ENCODE results near the gene MGRN1. TPM values are rescaled to one million over a fixed set of nuclear protein-coding genes. Genes with fewer than 3 reads are reported as not detected.
A peak's percentile ranks its signal among the peaks of the same experiment; 100 is the strongest.

The MGRN1 gene
- polyA plus RNA-seq, 3 donors = 3.7 to 48.2 (median 4.7) TPM

DNA sequence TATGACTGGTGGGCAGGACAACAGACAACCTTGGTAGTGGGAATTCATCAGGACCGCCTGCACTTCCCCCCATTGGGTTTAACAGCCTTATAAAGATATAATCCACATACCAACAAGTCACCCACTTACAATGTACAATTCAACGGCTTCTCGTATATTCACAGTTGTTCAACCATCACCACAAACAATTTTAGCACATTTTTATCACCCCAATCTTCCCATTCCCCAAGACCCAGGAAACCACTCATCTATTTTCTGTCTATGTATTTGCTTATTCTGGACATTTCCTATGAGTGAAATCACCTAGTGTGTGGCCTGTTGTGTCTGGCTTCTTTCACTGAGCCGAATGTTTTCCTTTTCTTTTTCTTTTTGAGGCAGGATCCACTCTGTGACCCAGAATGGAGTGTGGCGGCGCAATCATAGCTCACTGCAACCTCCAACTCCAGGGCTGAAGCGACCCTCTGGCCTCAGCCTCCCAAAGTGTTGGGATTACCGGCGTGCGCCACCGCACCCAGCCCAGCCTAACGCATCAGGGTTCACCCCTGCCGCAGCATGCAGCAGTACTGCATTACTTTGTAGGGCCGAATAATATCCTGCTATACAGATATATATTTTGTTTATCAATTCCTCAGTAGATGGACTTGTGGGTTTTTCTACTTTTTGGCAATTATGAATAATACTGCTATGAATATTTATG, 98.6 kb downstream of the MGRN1 start:
- Histone ChIP-seq H3K27me3 (ENCODE audit: control insufficient read depth in 2 of 2, insufficient read depth in 2 of 2, low read length in 2 of 2) (no peaks in the 10 kb centered on the region), H3K9me3 (replicated peaks in 1 of 2; ENCODE audit: control insufficient read depth in 1 of 2, insufficient read depth in 1 of 2, low read length in 2 of 2) (no peaks in the 10 kb centered on the region), H4K20me1 (ENCODE audit: insufficient read depth, low read length) (no peaks in the 10 kb centered on the region), H3K9ac (ENCODE audit: insufficient read depth, low read length, poor library complexity, severe bottlenecking) (no peak overlapping the region), H3K4me3 (replicated peaks in 1 of 3; ENCODE audit: low read depth in 2 of 3, low read length in 3 of 3) (no peak overlapping the region), H3K27ac (ENCODE audit: low read depth in 1 of 2, low read length in 2 of 2) (no peak overlapping the region), H3K4me1 (ENCODE audit: control insufficient read depth in 1 of 2, insufficient read depth in 2 of 2, low read length in 2 of 2) (no peaks in the 10 kb centered on the region), H3K79me2 (ENCODE audit: insufficient read depth, low read length) (no peaks in the 10 kb centered on the region), H2AFZ (ENCODE audit: insufficient read depth, low read depth, low read length, poor library complexity, severe bottlenecking) (no peak overlapping the region), H3K4me2 (replicated peaks; ENCODE audit: extremely low read depth, low read length, poor library complexity, severe bottlenecking) (no peak overlapping the region), H3K36me3 (replicated peaks in 1 of 2; ENCODE audit: control insufficient read depth in 1 of 2, insufficient read depth in 2 of 2, low read length in 2 of 2) (peaks cover 27 to 51% of the 10 kb centered on the region in 2 donors)
- Mint-ChIP-seq H3K9me3 (no peaks in the 10 kb centered on the region), H3K4me3 (no peak overlapping the region), H3K36me3 (peaks cover 30 to 51% of the 10 kb centered on the region in 2 donors), H3K4me1 (no peaks in the 10 kb centered on the region), H3K27ac (no peak overlapping the region), H3K27me3 (ENCODE audit: low read depth in 3 of 3) (no peaks in the 10 kb centered on the region)
- intact Hi-C loops (cut with micrococcal nuclease) = no loop called here
- 94% methylated on average over 5 of the region's 14 CpGs for WGBS (ENCODE audit: insufficient coverage)
- no peak for DNase-seq
- TF ChIP-seq, protein P1, sequence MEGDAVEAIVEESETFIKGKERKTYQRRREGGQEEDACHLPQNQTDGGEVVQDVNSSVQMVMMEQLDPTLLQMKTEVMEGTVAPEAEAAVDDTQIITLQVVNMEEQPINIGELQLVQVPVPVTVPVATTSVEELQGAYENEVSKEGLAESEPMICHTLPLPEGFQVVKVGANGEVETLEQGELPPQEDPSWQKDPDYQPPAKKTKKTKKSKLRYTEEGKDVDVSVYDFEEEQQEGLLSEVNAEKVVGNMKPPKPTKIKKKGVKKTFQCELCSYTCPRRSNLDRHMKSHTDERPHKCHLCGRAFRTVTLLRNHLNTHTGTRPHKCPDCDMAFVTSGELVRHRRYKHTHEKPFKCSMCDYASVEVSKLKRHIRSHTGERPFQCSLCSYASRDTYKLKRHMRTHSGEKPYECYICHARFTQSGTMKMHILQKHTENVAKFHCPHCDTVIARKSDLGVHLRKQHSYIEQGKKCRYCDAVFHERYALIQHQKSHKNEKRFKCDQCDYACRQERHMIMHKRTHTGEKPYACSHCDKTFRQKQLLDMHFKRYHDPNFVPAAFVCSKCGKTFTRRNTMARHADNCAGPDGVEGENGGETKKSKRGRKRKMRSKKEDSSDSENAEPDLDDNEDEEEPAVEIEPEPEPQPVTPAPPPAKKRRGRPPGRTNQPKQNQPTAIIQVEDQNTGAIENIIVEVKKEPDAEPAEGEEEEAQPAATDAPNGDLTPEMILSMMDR (IDR thresholded peaks at IDR 0.05) = no peak

DNA sequence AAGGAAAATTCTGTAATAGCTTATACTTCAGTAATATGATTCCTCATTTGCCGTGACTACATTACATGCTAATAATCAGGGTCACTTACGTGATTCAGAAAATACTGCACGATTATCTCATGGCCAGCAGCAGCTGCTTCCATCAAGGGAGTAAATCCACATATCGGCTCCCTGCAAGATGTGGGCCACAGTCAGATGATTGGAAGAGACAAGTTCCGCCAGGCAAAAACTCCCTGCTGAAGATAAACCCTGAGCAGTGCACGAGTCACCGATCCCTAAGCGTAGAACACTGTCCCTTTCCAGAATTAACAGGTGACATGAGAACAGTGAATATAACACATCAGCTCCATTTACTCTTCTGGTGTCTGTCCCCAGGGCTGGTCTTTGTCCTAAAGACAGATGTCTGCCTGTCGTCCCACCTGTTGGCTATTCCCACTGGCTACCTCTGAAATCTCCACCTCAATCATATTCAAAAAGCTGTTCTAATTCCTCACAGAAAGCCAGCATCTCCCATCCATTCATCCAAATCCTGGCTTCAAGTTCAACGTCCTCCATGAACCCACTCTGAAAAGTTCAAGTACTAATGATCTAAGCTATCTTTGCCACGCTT, 100.1 kb downstream of the MGRN1 start:
- H3K4me3 ChIP-seq (replicated peaks in 1 of 3; ENCODE audit: low read depth in 2 of 3, low read length in 3 of 3) = no peak overlapping the region
- no peaks in the 10 kb centered on the region for H3K79me2 ChIP-seq (ENCODE audit: insufficient read depth, low read length)
- H3K36me3 Mint-ChIP-seq = peaks cover 40 to 60% of the 10 kb centered on the region in 2 donors
- H3K4me1 ChIP-seq (ENCODE audit: control insufficient read depth in 1 of 2, insufficient read depth in 2 of 2, low read length in 2 of 2) = no peaks in the 10 kb centered on the region
- DNase-seq = no peak
- no peak overlapping the region for H3K4me3 Mint-ChIP-seq
- no peak overlapping the region for H3K9ac ChIP-seq (ENCODE audit: insufficient read depth, low read length, poor library complexity, severe bottlenecking)
- no peaks in the 10 kb centered on the region for H3K9me3 Mint-ChIP-seq
- H3K4me1 Mint-ChIP-seq = no peaks in the 10 kb centered on the region
- no peaks in the 10 kb centered on the region for H3K27me3 ChIP-seq (ENCODE audit: control insufficient read depth in 2 of 2, insufficient read depth in 2 of 2, low read length in 2 of 2)
- H3K27me3 Mint-ChIP-seq (ENCODE audit: low read depth in 3 of 3) = no peaks in the 10 kb centered on the region
- H2AFZ ChIP-seq (ENCODE audit: insufficient read depth, low read depth, low read length, poor library complexity, severe bottlenecking) = no peak overlapping the region
- H3K9me3 ChIP-seq (replicated peaks in 1 of 2; ENCODE audit: control insufficient read depth in 1 of 2, insufficient read depth in 1 of 2, low read length in 2 of 2) = no peaks in the 10 kb centered on the region
- H3K27ac Mint-ChIP-seq = peak overlapping the region in 2 of 7 donors; percentile 48 to 65
- intact Hi-C loops (cut with micrococcal nuclease) = no loop called here
- H3K36me3 ChIP-seq (replicated peaks in 1 of 2; ENCODE audit: control insufficient read depth in 1 of 2, insufficient read depth in 2 of 2, low read length in 2 of 2) = peaks cover 33 to 61% of the 10 kb centered on the region in 2 donors
- no peak overlapping the region for H3K4me2 ChIP-seq (replicated peaks; ENCODE audit: extremely low read depth, low read length, poor library complexity, severe bottlenecking)
- TF ChIP-seq, protein P1 (IDR thresholded peaks at IDR 0.05) = no peak
- WGBS (ENCODE audit: insufficient coverage) = 93% methylated on average over 10 of the region's 11 CpGs
- H4K20me1 ChIP-seq (ENCODE audit: insufficient read depth, low read length) = no peaks in the 10 kb centered on the region
- no peak overlapping the region for H3K27ac ChIP-seq (ENCODE audit: low read depth in 1 of 2, low read length in 2 of 2)

All from CD14-positive monocyte (primary cell).